ENCODE data around the gene KCTD15.

The KCTD15 gene

DNA sequence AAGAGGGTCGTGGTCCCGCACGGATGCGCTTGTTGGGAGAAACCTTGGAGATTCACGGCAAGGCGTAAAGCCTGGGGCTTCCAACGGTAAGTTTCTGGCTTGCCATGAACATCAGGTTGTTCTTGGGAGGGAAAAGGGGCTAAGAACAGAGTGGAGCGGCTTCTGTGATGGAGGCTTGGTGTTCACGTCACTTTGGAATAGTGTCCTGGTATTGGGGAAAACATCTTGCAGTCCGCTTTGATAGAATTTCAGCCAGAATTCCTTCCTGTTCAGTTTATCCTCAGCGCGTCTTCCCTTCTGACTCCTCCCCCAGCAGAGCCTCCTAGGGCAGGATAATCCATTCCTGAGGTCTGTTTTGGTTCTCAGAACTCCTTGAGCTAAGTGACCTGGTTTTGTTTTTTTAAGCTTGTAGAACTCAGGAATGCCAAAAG lies 2.0 kb downstream of the KCTD15 start:
- no peak for DNase-seq

DNA sequence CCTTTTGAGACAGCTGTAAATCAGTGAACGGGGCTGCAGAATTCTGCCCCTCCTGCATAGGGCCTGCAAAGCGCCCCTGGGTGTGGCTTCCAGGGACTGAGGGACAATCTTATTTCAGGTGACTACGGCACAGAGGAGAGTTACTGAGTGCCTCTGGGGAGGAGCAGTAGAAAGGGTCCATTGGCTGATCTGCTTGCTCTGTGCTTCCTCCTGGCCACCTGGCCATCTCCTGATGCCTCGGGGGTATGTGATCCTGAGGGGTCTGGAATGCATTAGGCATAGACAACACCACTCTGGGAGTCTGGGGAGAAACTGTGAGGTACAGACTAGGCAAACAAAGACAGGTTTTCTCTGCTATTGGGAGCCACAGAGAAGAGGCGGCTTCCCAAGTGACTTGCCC lies 2.8 kb downstream of the KCTD15 start:
- no peak for DNase-seq

DNA sequence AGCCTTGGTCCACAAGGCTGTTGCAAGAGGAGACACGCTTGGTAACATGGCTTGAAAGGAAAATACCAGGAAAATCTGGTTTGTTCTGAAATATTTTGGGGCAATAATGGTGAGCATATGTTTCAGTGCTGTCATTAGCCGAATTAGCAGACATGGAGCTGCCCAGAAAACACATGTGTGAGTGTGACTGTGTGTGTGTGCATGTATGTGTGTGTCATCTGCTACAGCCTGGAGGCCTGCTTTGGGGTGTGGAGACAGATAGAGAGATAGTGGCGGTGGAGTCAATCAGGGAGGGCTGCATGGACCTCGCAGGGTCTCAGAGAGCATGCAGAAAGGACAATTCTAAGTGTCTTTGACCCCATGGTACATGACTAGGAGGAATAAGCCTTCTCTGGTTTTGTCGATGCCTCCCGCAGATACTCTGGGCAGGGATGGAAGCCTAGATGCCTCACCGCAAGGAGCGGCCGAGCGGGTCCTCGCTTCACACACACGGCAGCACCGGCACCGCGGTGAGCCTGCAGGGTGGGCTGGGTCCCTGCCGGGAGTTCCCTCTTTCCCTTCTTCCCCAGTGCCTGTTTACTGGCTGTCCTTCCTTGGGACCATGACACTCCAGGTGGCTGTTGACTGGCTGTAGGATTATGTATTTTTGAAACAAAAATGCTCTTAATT lies 3.5 kb downstream of the KCTD15 start:
- DNase-seq: no peak

DNA sequence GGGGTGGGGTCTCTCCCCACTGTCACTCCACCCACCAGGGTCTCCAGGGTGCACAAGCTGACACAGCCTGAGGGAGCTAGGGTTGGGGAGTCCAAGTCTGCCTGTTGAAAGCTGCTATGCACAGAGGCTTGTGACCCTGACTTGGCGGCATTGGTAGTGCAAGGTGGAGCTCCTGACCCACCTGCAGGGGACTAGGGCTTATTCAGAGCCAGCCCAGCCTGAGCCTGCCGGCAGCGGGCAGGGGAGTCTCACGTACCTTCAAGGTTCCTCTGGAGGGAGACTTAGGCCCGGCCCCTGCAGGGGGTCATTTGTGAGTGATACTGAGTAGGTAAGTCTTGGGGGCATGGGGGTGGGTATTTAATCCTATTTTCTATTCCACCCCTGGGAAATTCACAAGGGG lies 4.7 kb downstream of the KCTD15 start:
- DNase-seq: no peak

DNA sequence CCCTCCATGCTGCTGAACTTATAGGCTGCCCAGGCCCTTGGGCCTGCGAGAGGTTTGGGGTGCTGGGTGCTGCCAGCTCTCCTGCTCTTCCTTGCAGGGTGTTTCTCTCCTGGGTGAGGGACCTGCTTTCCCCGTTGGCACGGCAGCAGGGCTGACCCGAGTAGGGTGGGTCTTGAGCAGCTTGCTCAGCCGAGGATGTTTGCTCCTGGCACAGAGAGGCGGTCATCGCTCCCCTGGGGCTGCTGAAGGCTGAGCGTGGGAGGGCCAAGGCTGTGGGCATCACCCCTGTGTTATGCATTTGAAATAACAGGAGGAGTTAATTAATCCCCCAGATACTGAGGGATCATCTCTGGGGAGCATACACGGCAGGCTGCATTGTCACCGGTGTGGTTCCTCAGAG lies 5.3 kb downstream of the KCTD15 start:
- DNase-seq: no peak

DNA sequence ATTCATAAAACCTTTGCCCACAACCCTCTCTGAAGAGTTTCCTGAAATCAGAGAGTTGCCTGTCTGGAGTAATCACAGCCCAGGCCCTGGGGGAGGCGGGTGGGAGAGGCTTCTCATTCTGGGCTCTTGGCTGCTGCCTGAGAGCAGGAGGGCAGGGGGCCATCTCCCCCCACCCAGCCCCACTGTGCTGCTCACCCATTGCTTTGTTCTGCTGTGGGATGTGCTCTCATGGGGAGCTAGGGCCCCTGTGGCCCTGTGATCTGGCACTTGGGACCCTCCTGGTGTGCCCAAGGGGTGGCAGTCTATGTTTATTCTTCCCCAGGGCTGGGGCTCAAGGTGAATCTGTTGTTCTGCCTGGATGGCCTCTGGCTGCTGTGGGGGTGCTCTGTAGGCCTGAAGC lies 6.1 kb downstream of the KCTD15 start:
- no peak for DNase-seq

DNA sequence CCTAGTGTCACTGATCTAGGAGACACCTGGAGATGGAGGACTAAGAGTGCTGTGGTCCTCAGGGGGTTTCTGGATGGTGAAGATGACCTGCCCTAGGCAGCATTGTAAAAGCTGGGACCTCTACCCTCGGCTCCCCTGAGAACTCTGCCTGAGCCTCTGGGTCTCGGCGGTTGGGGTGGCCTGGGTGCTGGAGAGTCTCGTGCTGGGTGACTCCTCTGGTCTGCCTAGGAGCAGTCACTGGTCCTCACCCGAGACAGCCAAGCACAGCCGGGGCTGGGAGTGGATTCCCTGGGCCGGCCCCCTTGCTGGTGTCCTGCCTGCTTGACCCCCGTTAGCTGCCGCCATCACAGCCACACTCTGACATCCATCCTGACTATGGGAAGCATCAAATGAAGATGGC lies 6.7 kb downstream of the KCTD15 start:
- no peak for DNase-seq

DNA sequence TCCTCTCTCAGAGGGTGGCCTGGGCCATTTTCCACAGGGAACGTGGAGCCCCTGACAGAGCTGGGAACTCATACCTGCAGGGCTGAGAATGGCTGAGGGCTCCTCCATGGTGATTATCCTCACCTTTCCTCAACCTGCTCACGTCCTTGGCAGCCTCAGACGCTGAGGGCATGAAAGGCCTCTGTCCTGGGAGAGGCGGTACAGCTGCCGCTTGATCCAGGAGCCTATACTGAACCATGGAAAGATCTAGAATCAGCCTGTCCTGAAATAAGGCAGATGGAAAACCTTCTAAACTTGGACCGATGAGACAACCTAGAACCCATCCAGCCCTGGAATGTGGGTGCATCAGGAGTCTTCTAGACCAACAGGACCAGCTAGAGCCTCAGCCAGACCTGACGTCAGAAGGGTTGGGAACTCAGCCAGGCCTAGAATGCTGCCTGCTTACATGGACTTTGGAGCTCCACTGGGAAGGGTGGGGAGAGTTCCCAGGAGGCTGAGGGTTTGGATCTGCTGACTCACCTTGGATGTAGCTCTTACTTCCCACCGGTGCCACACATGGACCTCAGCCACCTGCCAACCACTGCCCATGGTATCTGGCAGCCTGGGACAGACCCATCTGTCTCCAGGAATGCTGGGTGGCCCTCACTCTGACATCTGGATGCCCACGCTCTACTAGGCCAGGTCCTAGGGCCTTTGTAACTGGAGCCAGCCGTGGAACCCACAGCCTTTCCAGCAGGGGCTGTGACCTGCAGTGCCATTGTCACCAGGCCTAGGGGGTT lies 7.5 kb downstream of the KCTD15 start:
- DNase-seq: no peak

DNA sequence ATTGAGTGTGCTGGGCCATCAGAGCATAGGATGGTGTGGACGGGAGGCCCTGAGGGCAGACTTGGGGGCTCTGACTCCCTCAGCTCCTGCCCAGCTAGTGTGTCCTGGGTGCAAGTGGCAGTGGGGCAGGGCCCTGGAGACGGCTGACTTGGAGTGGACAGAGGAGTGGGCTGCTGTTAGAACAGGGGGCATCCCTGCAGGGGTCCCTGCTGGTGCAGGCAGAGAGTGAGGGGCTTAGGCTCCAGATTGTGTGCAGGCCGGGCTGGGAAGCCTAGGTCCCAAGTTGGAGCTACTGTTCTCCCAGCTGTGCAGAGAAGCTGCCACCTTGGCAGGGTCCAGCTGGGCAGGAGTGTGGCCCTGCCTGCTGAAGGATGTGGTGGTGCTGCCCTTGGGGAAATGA lies 8.6 kb downstream of the KCTD15 start:
- no peak for DNase-seq

DNA sequence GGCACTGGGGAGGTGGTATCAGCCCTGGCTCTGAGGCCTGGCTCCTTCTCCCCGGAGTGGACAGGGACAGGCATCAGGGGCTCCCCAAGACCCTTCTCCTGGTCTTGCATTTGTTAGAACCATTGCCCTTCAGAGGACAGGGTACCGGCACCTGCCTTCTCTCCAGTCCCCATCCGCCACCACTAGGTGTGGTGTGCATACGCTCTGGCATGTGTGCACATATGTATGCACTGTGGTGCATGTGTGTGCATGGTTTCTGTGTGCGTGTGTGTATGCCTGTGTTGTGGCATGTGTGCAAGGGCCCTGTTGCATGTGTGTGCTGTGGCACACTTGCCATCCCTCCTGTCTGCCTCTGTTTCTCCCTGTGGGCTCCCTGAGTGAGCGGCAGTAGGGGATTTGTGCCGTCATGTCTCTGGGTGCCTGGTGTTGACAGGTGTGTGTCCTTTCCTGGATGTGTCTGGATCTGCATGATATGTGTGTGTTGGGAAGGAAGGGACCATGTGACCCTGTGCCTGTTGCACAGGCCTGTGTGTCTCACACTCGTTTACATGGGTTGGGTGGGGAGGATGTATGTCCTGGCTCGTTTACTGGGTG lies 9.3 kb downstream of the KCTD15 start:
- DNase-seq: no peak

DNA sequence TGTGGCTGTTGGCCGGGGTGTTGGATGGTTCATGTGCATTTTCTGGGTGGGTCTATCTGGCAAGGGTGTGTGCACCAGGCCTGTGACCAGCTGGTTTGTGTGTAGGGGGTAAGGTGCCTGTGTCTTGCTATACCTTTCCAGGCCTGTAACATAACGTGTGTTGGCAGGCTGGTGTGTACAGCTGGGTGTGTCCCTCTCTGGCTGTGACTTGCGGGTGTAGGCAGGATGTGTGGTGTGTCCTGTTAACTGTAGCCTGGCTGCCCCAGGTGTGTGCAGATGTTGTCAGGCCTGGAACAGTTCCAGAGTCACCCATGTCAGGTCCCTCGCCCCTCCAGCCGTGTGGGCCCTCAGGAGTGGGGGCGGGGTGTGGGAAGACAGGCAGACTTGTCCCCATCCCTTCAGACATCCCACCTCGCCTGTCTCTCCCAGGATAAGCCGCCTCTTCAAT lies 9.8 kb downstream of the KCTD15 start:
- no peak for DNase-seq

DNA sequence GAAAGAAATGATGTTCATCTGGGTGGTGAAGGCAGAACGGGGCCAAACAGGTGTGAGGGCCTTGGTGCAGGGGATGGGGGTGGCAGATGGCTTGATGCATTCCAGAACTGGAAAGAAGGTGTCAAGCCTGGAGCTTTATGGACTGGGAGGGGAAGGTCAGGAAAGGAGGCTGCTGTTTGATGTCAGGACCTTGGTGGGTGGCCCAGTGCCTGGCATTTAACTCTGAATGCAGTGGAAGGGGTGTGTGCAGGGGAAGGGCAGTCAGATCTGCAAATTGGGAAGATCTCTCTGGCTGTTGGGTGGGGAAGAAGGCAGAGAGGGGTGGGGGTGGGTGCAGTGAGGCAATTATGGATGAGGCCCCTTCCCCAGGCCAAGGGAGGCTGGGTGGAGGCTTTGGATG lies 11.7 kb downstream of the KCTD15 start:
- no peak for DNase-seq

DNA sequence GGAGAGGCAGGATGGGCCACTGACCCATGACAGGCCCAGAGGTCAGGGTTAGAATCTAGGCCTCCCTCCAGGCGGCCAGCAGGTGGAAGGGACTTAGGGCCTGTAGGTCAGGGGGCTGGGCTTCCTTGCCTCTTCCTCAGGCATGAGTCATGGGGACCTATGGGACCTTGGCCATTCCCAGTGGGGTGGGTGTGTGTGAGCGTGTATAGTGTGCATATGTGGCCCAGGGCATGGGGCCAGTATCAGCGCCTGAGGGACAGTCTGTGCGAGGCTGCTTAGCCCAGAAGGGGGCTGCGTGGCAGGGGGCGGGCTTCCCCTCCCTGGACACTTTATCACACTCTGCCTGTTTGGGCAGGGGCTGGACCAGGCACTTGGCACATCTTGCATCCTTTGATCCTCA lies 13.3 kb downstream of the KCTD15 start:
- no peak for DNase-seq

DNA sequence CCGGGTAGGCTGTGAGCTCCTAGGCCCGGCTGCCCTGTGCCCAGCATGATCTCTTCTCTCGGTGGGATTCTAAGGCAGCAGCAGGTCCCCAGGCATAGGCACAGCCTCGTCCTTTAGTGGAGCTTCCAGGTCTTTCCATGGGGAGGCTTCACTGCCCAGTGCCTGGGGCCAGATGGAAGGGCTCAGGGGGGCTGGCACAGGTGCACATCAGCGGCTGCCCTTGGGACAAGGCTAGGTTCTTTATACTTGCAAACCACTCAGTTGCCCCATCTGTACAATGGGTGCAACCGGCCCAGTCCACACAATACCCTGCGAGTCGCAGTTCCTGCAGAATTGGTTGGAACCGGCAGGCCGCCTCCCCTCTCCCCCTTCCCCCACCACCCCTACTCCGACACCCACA lies 14.2 kb downstream of the KCTD15 start:
- DNase-seq: no peak

DNA sequence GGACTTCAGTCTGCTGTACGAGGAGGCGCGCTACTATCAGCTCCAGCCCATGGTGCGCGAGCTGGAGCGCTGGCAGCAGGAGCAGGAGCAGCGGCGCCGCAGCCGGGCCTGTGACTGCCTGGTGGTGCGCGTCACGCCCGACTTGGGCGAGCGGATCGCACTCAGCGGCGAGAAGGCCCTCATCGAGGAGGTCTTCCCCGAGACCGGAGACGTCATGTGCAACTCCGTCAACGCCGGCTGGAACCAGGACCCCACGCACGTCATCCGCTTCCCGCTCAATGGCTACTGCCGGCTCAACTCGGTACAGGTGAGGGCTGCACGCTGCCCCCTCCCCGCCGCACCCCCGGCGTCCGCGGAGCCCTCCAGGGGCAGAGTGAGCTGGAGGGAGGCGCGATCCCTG lies 14.6 kb downstream of the KCTD15 start:
- no peak for DNase-seq

DNA sequence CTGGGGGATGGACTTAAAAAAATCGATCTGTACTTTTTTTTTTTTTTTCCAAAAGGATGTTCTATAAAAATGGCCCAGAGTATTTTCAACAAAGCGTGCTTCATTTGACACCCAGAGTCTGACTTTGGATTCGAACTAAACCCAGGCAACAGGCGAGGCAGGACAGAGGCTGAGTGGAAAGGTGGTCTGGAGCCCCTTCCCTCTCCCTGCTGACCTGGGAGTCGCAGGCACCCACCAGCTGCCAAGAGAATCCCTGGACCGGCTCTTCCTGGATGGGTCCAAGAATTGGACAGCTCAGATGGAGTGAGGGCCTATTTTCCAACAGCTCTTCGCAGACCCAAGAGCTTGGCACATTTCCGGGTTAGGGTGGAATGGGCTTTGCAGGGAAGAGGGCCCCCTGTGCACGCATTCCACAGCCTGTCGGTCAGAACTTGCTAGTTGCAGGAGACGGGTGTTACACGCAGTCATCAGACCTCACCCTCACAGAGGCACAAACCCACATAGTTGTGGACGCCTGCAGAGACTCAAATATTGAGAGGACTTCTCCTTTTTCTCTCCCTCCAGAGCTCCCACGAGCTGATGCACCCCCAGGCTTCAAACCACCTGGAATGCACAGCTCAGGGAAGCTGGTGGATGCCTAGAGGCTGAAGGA lies 15.2 kb downstream of the KCTD15 start:
- no peak for DNase-seq

DNA sequence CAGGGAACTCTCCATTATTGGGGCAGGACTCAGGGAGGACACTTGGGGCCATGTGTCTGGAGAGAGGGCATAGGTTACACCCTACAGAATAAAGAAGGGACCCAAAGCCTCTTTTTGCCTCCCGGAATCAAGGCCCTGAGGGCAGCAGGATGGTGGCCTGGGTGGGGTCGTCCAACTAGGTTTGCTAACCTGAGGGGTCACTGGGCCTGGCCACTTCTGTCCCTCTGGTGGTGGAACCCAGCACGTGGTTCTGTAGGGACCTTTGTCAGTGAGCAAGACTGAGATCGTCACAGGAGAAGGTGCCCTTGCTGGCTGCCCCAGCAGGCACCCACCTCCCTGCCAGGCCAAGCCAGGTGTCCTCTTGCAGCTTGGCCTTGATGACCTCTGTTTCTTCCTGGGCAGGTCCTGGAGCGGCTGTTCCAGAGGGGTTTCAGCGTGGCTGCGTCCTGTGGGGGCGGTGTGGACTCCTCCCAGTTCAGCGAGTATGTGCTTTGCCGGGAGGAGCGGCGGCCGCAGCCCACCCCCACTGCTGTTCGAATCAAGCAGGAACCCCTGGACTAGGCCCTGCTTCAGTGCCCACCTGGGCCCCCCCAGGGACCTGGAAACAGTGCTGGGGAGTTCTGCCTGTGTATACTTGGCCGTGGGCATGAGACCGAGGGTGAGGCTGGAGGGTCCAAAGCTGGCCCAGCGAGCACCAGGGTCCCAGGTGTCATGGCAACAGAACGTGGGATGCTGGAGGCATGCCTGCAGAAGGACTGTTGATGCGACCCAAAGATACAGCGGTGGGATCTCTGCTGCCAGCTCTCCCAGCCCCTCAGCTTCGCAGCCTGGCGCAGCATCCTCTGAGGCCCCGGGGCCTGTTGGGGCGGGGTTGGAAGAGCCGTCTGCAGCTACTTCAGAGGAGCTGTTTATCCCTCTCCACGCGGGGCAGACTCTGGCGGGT lies 16.0 kb downstream of the KCTD15 start:
- no peak for DNase-seq

DNA sequence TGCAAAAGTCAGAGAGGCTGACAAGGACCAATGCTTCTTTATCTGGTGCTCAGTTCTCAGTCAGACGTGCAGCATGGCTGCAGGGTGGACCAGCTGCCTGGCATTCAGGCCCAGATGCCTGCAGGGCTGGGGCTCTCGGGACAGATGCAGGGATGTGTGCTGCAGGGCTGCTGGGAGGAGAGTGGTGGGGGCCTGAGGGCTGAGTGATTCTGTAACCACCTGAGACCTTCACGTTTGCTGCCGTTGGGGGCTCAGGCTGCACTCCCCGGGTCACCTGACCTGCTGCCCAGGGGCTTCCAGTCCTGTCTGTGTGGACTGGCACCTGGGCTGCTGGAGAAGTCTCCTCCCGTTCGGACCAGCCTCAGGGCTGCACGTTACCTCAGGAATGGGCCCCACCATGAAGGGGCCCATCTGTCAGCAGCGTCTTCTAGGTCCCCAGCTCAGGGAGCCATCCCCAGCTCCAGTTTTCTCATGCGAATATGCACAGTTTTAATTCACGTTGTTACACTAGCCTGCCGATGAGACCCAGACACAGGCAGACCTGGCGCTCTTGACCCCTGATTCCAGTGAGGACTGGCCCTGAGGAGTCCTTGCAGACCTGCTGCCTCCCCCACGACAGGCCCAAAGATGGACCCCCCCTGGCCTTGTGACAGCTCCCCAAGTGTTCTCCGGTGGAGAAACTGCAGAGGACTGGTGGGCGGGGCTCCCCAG lies 16.9 kb downstream of the KCTD15 start:
- no peak for DNase-seq

DNA sequence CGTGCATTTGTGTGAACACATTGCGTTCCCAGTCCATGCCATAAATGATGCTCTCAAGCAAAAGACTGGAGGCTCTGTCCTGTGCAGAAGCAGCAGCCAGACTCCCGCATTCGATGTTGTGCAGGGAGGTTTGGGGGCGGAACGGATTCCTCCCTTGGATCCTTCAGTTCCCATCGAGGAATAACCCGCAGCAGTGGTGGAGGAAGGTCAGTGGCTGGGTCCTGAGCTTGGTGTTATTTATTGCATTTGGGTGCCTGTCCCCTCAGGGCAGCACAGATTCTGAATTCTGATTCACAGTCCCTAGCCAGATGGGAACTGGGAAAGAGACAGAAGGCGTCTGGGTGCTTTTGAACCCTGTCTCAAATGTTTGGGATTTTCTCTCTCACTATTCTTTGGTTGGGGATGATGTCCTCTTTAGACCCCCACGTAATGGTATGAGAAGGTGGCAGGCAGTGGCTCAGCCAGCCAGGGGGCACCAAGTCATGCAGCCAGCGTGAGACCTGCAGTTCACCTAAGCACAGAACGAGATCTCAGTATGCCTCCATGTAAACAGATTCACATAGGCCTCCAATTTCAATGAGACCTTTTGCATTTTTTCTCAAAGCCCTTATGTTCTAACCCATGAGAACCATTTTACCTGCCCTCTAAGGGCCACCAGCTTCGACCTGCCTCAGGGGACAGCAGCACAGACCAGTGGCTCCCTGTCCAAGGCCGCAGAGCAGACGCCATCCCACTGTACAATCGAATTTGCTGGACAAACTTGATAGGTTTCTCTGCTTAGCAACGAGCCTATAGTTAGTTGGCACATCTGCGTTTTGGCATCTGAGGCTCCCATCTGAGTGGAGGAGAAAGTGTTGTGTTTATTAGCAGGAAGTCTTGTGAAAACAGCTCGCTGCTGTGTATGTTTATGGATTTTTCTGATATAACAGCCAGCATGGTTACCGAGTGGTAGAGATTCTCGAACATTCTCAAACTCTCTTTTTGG lies 17.8 kb downstream of the KCTD15 start:
- DNase-seq: no peak
